D721Med (cell line): ENCODE measurements around the gene SOX13.
"Not testable (repeated sequence)": the region's sequence is repeated elsewhere in the genome, so short reads cannot be mapped to it uniquely, and the experiment has no call there.

ENCODE experiments used
- DNase-seq: peaks from one replicate; pipeline ENCODE4 v3.0.0; 2011; ENCODE audit warnings: low spot score; ENCODE audit not compliant: insufficient read length
- FAIRE-seq: peaks from 2 replicates; lab custom pipeline; 2011; peaks lifted over from hg19 to GRCh38; lab: Jason Lieb, UNC
- TF ChIP-seq, protein P1 (sequence below): IDR thresholded peaks from 2 replicates; pipeline ENCODE4 v1.5.1; 2012; ENCODE audit warnings: mild to moderate bottlenecking, control low read depth; ENCODE audit not compliant: insufficient read depth; ENCODE audit errors: missing control alignments

SOX13 gene

DNA sequence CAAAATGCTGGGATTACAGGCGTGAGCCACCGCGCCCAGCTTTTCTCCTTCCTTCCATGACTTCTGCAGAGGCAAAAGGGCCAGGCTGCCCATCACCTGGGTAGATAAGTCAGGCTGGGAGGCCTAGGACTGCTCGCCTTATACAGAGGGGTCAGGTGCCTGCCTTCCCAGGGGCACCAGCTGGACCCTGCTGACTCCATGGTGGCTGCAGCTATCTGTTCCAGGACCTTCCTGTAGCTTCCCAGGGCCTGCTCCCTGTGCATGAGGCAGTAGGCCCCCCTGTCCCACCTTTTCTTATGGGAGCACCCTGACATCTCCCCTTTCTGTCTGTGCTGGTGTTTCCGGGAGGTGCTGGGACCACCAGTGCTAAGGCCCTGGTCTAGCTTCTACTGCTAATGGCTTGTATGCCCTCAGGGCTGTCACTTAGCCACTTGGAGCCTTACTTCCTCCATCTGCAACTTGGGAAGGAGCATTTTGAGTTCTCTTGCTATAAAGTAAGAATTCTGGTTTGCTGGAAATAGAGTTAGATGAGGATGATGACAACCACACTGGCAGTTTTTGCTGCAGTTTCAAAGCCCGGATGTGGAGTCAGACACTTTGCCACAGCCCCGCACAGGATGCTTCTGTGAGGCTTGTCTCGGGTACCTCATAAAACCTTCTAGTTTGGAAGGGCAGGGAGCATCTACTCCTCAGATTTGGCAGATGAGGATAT is 14.4 kb downstream of the SOX13 start:
- FAIRE-seq (no peak), DNase-seq (no peak)
- TF ChIP-seq, protein P1, sequence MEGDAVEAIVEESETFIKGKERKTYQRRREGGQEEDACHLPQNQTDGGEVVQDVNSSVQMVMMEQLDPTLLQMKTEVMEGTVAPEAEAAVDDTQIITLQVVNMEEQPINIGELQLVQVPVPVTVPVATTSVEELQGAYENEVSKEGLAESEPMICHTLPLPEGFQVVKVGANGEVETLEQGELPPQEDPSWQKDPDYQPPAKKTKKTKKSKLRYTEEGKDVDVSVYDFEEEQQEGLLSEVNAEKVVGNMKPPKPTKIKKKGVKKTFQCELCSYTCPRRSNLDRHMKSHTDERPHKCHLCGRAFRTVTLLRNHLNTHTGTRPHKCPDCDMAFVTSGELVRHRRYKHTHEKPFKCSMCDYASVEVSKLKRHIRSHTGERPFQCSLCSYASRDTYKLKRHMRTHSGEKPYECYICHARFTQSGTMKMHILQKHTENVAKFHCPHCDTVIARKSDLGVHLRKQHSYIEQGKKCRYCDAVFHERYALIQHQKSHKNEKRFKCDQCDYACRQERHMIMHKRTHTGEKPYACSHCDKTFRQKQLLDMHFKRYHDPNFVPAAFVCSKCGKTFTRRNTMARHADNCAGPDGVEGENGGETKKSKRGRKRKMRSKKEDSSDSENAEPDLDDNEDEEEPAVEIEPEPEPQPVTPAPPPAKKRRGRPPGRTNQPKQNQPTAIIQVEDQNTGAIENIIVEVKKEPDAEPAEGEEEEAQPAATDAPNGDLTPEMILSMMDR: no peak

GRCh38 chr1:204087893-204088528 is 15.1 kb downstream of the SOX13 start:
- FAIRE-seq (no peak), DNase-seq (no peak)

GRCh38 chr1:204088596-204088995 is 15.7 kb downstream of the SOX13 start:
- DNase-seq: no peak
- TF ChIP-seq, protein P1: no peak

More at GRCh38 chr1:204087893-204088528, 15.1 kb downstream of the SOX13 start:
- TF ChIP-seq, protein P1: no peak

GRCh38 chr1:204089044-204089751 is 16.3 kb downstream of the SOX13 start:
- TF ChIP-seq, protein P1: no peak
- DNase-seq: no peak
- no peak for FAIRE-seq

More at GRCh38 chr1:204088596-204088995, 15.7 kb downstream of the SOX13 start:
- FAIRE-seq: no peak

DNA sequence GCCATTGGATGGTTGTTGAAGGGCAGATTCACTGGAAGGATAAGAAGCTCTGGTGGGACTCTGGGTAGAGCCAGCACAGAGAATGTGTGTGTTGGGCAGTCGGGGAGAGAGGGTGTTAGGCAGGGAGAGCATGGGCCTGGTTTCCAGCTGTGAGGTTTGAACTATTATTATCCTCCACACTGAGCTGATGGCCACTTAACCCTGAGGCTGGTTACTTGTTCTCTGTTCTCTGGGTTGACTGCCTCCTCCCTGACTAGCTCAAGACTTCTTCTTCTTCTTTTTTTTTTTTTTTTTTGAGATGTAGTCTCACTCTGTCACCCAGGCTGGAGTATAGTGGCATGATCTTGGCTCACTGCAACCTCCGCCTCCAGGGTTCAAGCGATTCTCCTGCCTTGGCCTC is 17.2 kb downstream of the SOX13 start:
- not testable (repeated sequence) for FAIRE-seq, DNase-seq

- FAIRE-seq (no peak), DNase-seq (no peak)
- TF ChIP-seq, protein P1: no peak
Measured at GRCh38 chr1:204091066-204091465, 18.2 kb downstream of the SOX13 start.

- no peak for FAIRE-seq
Measured at GRCh38 chr1:204091787-204092312, 18.9 kb downstream of the SOX13 start.

More at GRCh38 chr1:204091787-204092312, 18.9 kb downstream of the SOX13 start:
- no peak for DNase-seq
- TF ChIP-seq, protein P1: no peak
